ENCODE data around the gene HYAL3. TPM values are rescaled to one million over a fixed set of nuclear protein-coding genes. Genes with fewer than 3 reads are reported as not detected.

Gene HYAL3
- total and polyA plus RNA-seq, 2 of the 8 experiments (the other 6 are each of a cell fraction or from before 2014, with no cell fraction given), result 3.2 to 12.2 TPM

- Histone ChIP-seq H3K56ac (replicated peaks; ENCODE audit: insufficient read length, low read depth, low read length) (no peak overlapping the region), H3K9me3 (ENCODE audit: insufficient read depth in 2 of 2, low read depth in 1 of 2, low read length in 1 of 2) (no peaks in the 10 kb centered on the region), H2AK5ac (ENCODE audit: low read depth, low read length) (no peak overlapping the region), H3K79me2 (ENCODE audit: control insufficient read depth in 1 of 2, insufficient read depth in 2 of 2, low read length in 2 of 2) (peaks cover 0 to 15% of the 10 kb centered on the region in 2 experiments; a peak in 3 of 4 replicates), H3K4ac (replicated peaks; ENCODE audit: insufficient read length, low read depth, low read length) (no peak overlapping the region), H3K27ac (ENCODE audit: low read depth, low read length) (no peak overlapping the region), H3K23ac (ENCODE audit: insufficient read length) (no peak overlapping the region), H4K5ac (ENCODE audit: insufficient read length, low read depth, low read length) (no peak overlapping the region), H2AFZ (ENCODE audit: low read length) (no peak overlapping the region), H2BK120ac (replicated peaks; ENCODE audit: low read depth, low read length) (no peak overlapping the region), H3K4me1 (replicated peaks in 1 of 4; ENCODE audit: control insufficient read depth in 3 of 4, insufficient read depth in 4 of 4, low read length in 3 of 4) (peaks cover 0 to 7% (median 5%) of the 10 kb centered on the region in 4 experiments; a peak in 4 of 7 replicates), H4K91ac (replicated peaks; ENCODE audit: insufficient read length, low read length) (no peak overlapping the region), H2BK12ac (ENCODE audit: low read depth, low read length) (no peak overlapping the region), H2BK5ac (ENCODE audit: low read depth, low read length) (no peak overlapping the region), H3K9ac (replicated peaks in 1 of 4; ENCODE audit: extremely low read depth in 1 of 4, low read depth in 3 of 4, low read length in 3 of 4) (no peak overlapping the region), H3K4me2 (ENCODE audit: insufficient read depth in 1 of 2, low read depth in 2 of 2, low read length in 2 of 2) (no peak overlapping the region), H3K23me2 (ENCODE audit: low read depth, low read length) (peaks cover 10% of the 10 kb centered on the region), H4K8ac (ENCODE audit: extremely low read depth, insufficient read depth, low read length) (no peak overlapping the region; the same call in 1 of the 2 replicates), H3K14ac (ENCODE audit: insufficient read length) (no peak overlapping the region), H4K20me1 (replicated peaks in 1 of 2; ENCODE audit: control insufficient read depth in 1 of 2, insufficient read depth in 2 of 2, low read length in 2 of 2) (peaks cover 0 to 13% of the 10 kb centered on the region in 2 experiments), H3K4me3 (ENCODE audit: extremely low read depth in 1 of 4, insufficient read depth in 2 of 4, low read depth in 3 of 4, low read length in 4 of 4) (no peak overlapping the region), H3K18ac (ENCODE audit: extremely low read depth, low read length) (no peak overlapping the region), H2BK15ac (ENCODE audit: low read length) (no peak overlapping the region), H3K27me3 (replicated peaks in 1 of 4; ENCODE audit: control insufficient read depth in 3 of 4, extremely low read depth in 1 of 4, insufficient read depth in 3 of 4, low read length in 3 of 4) (no peaks in the 10 kb centered on the region; a peak in 1 of 7 replicates), H2BK20ac (ENCODE audit: low read length) (no peak overlapping the region), H3K36me3 (ENCODE audit: control insufficient read depth in 2 of 4, insufficient read depth in 4 of 4, low read length in 3 of 4) (peaks cover 16 to 29% (median 22%) of the 10 kb centered on the region in 4 experiments), H3K79me1 (ENCODE audit: low read depth, low read length) (peaks cover 8% of the 10 kb centered on the region; the same call in 1 of the 2 replicates)
- POLR2A ChIA-PET (ENCODE audit: partially characterized antibody), result interaction anchor here (0.6 to 6.8 kb wide), 6 partner anchors 10 to 41 kb away, joined by 3 to 122 read pairs (median 4); partner anchors contain the start of genes HYAL3, LSMEM2 and NAA80
- FAIRE-seq (no peak), DNase-seq (ENCODE audit: low read depth in 1 of 2, low spot score in 2 of 2) (no peak)
- WGBS, 2 experiments (ENCODE audit: extremely low coverage in 1 of 2, insufficient coverage in 1 of 2, insufficient read length in 1 of 2, insufficient replicate concordance in 2 of 2, low coverage in 1 of 2, low lambda C conversion rate in 2 of 2, missing lambda C conversion rate in 1 of 2), result 96% methylated on average over 6 of the region's 6 CpGs; no CpG with 5 or more reads in 1 of the 2 experiments
- CTCF ChIA-PET (ENCODE audit: partially characterized antibody), result interaction anchor here (1.3 to 4.3 kb wide), 4 partner anchors 9 to 30 kb away, joined by 3 to 13 read pairs (median 8); partner anchors contain the start of gene HYAL1
- TF ChIP-seq NRF1 (IDR thresholded peaks at IDR 0.05; ENCODE audit: low read depth, low read length) (no peak), SAP30 (IDR thresholded peaks at IDR 0.05; ENCODE audit: insufficient read depth, insufficient replicate concordance, low read length) (no peak), RBBP5 (IDR thresholded peaks at IDR 0.05; ENCODE audit: borderline replicate concordance, low read depth, low read length) (no peak)
These were observed 10.1 kb downstream of the HYAL3 start for GRCh38 chr3:50289130-50289529.

All from H1 (cell line).